Measurements from ENCODE around the gene MOGAT1.
"Not testable (repeated sequence)": the region's sequence is repeated elsewhere in the genome, so short reads cannot be mapped to it uniquely, and the experiment has no call there.

The MOGAT1 gene

DNA sequence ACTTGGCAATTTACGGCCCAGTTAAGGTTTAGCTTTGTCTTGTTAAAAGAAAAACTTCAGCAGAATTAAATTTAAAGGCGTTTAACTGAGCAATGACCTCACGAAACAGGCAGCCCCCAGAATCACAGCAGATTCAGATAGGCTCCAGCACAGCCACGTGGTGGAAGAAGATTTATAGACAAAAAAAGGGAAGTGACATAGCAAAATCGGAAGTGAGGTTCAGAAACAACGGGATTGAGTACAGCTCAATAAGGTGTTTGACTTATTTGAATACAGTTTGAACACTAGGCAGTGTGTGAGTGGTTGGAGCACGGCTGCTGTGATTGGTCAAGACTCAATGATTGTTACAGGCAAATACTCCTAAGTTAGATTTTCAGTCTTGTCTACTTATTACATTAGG, 79.8 kb downstream of the MOGAT1 start:
- Histone ChIP-seq H3K9ac (ENCODE audit: low read length) (no peak overlapping the region), H3K27ac (ENCODE audit: low read depth, low read length) (no peak overlapping the region), H3K4me3 (ENCODE audit: low read depth in 1 of 2, low read length in 2 of 2) (no peak overlapping the region), H3K27me3 (ENCODE audit: control insufficient read depth in 1 of 2, insufficient read depth in 2 of 2, low read length in 2 of 2) (no peaks in the 10 kb centered on the region), H3K4me1 (ENCODE audit: insufficient read depth, low read length) (peaks cover 16% of the 10 kb centered on the region), H3K36me3 (ENCODE audit: insufficient read depth, low read length) (no peaks in the 10 kb centered on the region), H3K9me3 (ENCODE audit: low read length) (no peaks in the 10 kb centered on the region)

DNA sequence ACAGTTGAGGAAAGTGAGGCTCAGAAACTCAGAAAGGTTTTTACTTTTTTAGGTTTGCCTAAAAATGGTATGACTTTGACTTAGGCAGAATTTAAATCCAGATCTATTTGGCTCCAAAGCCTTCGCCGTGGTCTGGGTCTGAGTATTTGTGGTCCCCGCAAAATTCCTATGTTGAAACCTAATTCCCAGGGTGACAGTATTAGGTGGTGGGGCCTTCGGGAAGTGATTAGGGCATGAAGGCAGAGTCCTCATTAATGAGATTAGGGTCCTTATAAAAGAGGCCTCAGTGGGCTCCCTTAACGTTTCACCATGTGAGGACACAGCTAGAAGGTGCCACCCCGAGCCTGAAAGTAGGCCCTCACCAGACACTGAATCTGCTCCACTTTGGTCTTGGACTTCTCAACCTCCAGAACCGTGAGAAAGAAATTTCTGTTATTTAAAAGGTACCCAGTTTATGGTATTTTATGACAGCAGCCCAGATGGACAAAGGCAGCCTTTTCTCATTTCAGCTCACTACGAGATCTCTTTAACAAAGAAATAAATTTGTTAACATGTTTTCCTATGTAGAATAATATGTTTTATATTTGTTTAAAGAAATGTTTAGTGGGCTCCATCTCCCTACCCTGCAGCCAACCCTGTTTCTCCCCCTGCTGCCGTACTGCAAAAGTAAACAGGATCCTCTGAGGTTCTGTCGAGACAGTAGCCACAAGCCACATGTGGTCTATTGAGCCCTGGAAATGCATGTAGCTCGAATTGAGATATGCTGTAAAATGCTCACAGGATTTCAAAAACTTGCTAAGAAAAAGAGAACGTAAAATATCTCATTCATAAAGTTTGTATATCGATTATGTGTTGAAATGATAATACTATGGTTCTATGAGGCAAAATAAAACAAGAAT, 80.6 kb downstream of the MOGAT1 start:
- H3K4me1 ChIP-seq (ENCODE audit: insufficient read depth, low read length), result peaks cover 16% of the 10 kb centered on the region
- no peaks in the 10 kb centered on the region for H3K27me3 ChIP-seq (ENCODE audit: control insufficient read depth in 1 of 2, insufficient read depth in 2 of 2, low read length in 2 of 2)
- H3K36me3 ChIP-seq (ENCODE audit: insufficient read depth, low read length), result no peaks in the 10 kb centered on the region
- H3K4me3 ChIP-seq (ENCODE audit: low read depth in 1 of 2, low read length in 2 of 2), result no peak overlapping the region
- H3K9me3 ChIP-seq (ENCODE audit: low read length), result no peaks in the 10 kb centered on the region
- H3K27ac ChIP-seq (ENCODE audit: low read depth, low read length), result no peak overlapping the region
- H3K9ac ChIP-seq (ENCODE audit: low read length), result no peak overlapping the region

DNA sequence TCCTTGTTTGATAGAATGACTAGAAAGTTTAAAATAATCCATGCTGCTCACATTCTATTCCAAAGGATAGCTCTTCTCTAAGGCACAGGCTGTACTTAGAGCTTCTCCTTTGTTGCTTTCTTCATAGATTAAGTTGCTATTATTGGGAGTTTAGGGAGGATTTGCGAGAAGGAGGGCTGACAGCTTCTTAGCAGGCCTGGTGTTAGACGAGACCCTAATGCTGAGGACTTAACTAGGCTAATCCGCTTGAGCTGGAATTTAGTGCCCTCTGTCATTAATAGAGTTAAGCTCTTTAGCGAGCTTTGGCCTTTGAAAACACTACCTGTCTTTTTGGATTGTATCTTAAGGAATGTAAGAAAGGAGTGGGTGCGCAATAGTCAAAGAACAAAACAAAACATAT, 81.3 kb downstream of the MOGAT1 start:
- Histone ChIP-seq H3K27me3 (ENCODE audit: control insufficient read depth in 1 of 2, insufficient read depth in 2 of 2, low read length in 2 of 2) (no peaks in the 10 kb centered on the region), H3K9me3 (ENCODE audit: low read length) (no peaks in the 10 kb centered on the region), H3K4me1 (ENCODE audit: insufficient read depth, low read length) (peaks cover 16% of the 10 kb centered on the region), H3K9ac (ENCODE audit: low read length) (no peak overlapping the region), H3K36me3 (ENCODE audit: insufficient read depth, low read length) (no peaks in the 10 kb centered on the region), H3K4me3 (ENCODE audit: low read depth in 1 of 2, low read length in 2 of 2) (no peak overlapping the region), H3K27ac (ENCODE audit: low read depth, low read length) (no peak overlapping the region)

DNA sequence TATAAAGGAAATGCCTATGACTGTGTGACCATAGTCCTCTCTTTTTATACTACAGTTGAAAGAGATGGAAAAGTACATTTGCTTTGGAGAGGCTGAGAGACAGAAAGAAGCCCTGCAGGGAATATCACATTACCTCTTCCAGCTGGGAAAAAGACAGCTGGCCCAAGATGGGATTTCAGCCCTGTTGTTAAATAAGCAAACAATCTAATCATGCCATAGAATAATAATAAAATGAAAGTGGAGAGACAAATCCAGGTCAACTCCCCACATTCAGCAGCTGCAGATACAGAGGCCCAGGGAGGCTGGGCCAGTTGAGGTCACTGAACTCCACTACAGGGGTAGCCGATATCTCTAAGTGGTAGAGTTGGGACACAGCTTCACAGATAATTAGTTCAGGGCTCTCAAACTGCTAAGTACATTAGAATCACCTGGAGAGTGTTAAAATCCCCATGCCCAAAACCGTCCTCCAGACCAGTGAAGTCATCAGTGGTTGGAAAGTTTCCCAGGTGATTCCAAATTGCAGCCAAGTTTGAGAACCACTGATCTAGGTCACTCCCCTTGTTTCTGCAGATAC, 81.9 kb downstream of the MOGAT1 start:
- no peaks in the 10 kb centered on the region for H3K36me3 ChIP-seq (ENCODE audit: insufficient read depth, low read length)
- H3K27me3 ChIP-seq (ENCODE audit: control insufficient read depth in 1 of 2, insufficient read depth in 2 of 2, low read length in 2 of 2), result no peaks in the 10 kb centered on the region
- H3K9ac ChIP-seq (ENCODE audit: low read length), result no peak overlapping the region
- no peak overlapping the region for H3K4me3 ChIP-seq (ENCODE audit: low read depth in 1 of 2, low read length in 2 of 2)
- no peak overlapping the region for H3K27ac ChIP-seq (ENCODE audit: low read depth, low read length)
- peaks cover 16% of the 10 kb centered on the region for H3K4me1 ChIP-seq (ENCODE audit: insufficient read depth, low read length)
- no peaks in the 10 kb centered on the region for H3K9me3 ChIP-seq (ENCODE audit: low read length)

DNA sequence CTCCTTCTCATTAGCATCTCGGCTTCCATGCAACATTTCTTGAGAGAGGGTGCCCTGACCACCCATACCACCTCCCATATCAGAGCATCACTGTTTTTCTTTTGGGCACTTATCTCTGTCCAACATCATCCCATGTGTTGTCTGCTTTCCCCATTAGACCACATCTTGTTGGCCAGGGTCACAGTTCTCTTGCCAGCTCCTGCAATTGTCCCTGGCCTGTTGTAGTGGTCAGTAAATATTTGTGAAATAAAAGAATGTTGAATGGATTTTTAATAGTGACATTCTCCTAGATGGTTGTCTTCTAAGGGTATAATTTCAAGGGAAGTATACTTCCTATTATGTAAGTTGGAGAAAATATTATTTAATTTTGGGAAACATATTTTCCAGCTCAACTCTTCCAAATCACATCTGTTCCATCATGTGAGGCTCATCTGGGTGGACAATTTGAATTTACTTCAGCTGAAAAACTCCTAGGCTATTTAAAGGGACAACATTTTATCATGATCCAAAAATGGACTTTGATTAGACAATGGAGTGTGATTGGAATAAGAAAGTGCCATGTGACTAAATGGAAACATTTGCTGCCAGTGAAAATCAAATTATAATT, 83.0 kb downstream of the MOGAT1 start:
- Histone ChIP-seq H3K4me1 (ENCODE audit: insufficient read depth, low read length) (peaks cover 16% of the 10 kb centered on the region), H3K27ac (ENCODE audit: low read depth, low read length) (no peak overlapping the region), H3K4me3 (ENCODE audit: low read depth in 1 of 2, low read length in 2 of 2) (no peak overlapping the region), H3K9ac (ENCODE audit: low read length) (no peak overlapping the region), H3K9me3 (ENCODE audit: low read length) (no peaks in the 10 kb centered on the region), H3K27me3 (ENCODE audit: control insufficient read depth in 1 of 2, insufficient read depth in 2 of 2, low read length in 2 of 2) (no peaks in the 10 kb centered on the region), H3K36me3 (ENCODE audit: insufficient read depth, low read length) (no peaks in the 10 kb centered on the region)

DNA sequence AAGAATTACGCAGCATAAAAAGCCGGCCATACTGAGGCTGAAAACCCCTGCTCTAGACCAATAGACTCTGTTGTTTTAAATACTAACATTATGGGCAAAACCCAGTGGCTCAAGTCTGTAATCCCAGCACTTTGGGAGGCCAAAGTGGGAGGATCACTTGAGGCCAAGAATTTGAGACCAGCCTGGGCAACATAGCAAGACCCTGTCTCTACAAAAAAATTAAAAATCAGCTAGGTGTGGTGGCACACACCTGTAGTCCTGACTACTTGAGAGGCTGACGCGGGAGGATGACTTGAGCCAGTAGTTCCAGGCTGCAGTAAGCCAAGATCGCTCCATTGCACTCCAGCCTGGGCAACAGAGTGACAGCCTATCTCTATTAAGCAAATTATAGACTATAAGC, 84.1 kb downstream of the MOGAT1 start:
- not testable (repeated sequence) for H3K9ac ChIP-seq (ENCODE audit: low read length); H3K9me3 ChIP-seq (ENCODE audit: low read length); H3K27ac ChIP-seq (ENCODE audit: low read depth, low read length); H3K27me3 ChIP-seq (ENCODE audit: control insufficient read depth in 1 of 2, insufficient read depth in 2 of 2, low read length in 2 of 2); H3K36me3 ChIP-seq (ENCODE audit: insufficient read depth, low read length); H3K4me3 ChIP-seq (ENCODE audit: low read depth in 1 of 2, low read length in 2 of 2)
- peaks cover 16% of the 10 kb centered on the region for H3K4me1 ChIP-seq (ENCODE audit: insufficient read depth, low read length)

DNA sequence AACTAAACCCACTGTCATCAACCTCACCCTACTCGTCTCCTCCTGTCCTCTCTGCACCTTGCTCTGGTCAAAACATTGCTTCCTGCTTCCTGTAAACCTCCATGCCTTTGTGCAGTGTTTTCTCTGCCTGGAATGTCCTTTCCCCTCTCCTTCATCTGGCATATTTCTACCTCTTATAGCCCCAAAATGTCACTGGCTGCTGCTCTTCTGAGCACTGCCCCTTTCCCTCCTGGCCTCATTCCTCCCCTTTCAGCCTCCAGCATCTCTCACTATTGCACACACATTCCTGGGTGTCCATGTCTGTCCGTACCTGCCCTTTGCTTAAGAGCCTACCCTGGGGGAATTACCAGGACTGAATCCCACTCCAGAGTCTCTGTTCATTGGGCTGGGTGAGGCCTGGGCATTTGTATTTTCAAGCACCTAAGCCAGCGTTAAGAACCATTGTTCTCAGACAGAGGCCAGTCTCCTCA, 84.9 kb downstream of the MOGAT1 start:
- peaks cover 16% of the 10 kb centered on the region for H3K4me1 ChIP-seq (ENCODE audit: insufficient read depth, low read length)
- H3K4me3 ChIP-seq (ENCODE audit: low read depth in 1 of 2, low read length in 2 of 2), result no peak overlapping the region
- no peak overlapping the region for H3K9ac ChIP-seq (ENCODE audit: low read length)
- no peaks in the 10 kb centered on the region for H3K9me3 ChIP-seq (ENCODE audit: low read length)
- H3K27me3 ChIP-seq (ENCODE audit: control insufficient read depth in 1 of 2, insufficient read depth in 2 of 2, low read length in 2 of 2), result no peaks in the 10 kb centered on the region
- H3K27ac ChIP-seq (ENCODE audit: low read depth, low read length), result no peak overlapping the region
- H3K36me3 ChIP-seq (ENCODE audit: insufficient read depth, low read length), result no peaks in the 10 kb centered on the region

DNA sequence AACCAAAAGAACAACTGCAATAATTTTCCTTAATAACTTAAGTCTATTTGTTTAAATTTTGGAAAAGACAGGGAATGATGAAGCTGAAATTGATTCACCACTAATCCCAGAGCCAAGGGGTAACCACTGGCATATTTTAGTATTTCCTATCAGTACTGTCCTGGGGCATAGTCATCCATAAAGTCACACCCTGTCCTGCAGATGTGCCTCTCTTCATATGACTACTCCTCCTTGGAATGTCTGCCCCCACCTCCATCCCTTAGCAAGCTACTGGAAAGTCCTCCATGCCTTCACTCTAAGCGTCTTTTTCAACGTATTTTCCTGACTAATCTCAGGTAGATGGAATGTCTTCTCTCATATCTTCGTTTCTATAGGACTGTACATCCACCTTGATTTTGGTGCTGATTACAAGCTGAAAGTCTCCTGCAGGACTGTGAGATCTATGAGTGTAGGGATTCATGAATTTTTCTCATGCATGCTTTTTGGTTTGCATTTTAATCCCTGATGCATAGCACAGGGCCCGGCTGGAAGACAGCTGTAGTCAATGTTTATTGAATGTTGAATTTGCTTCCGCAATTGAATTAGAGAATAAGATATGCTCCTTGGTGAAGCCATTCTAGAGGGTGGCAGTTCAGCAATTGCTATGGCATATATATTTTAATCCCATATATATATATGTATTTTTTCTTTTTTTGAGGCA, 85.6 kb downstream of the MOGAT1 start:
- no peaks in the 10 kb centered on the region for H3K27me3 ChIP-seq (ENCODE audit: control insufficient read depth in 1 of 2, insufficient read depth in 2 of 2, low read length in 2 of 2)
- H3K4me1 ChIP-seq (ENCODE audit: insufficient read depth, low read length), result peaks cover 16% of the 10 kb centered on the region
- H3K9ac ChIP-seq (ENCODE audit: low read length), result no peak overlapping the region
- no peaks in the 10 kb centered on the region for H3K36me3 ChIP-seq (ENCODE audit: insufficient read depth, low read length)
- H3K4me3 ChIP-seq (ENCODE audit: low read depth in 1 of 2, low read length in 2 of 2), result no peak overlapping the region
- H3K9me3 ChIP-seq (ENCODE audit: low read length), result no peaks in the 10 kb centered on the region
- no peak overlapping the region for H3K27ac ChIP-seq (ENCODE audit: low read depth, low read length)
